ENCODE measurements around the gene DOK3.

- no peak for TF ChIP-seq REST (IDR thresholded peaks at IDR 0.05; ENCODE audit: insufficient read depth in 1 of 2, low read depth in 2 of 2, low read length in 1 of 2)
- no peak for TF ChIP-seq POLR2AphosphoS5 (IDR thresholded peaks at IDR 0.05; ENCODE audit: low read depth, low read length)
These were observed 37.8 kb downstream of the DOK3 start for GRCh38 chr5:177471610-177472356.
